RPMI7951 (cell line): ENCODE results near the gene KCNMA1. TPM values are rescaled to one million over a fixed set of nuclear protein-coding genes. Genes with fewer than 3 reads are reported as not detected.

Experiments
- DNase-seq: peaks from one replicate; pipeline ENCODE4 v3.0.0-alpha.2; 2012; ENCODE audit warnings: low read depth
- total RNA-seq: library from RNA; depleted of rRNA; stranded (reverse); fragments of >200 nt; shearing (Covaris generic); gene quantifications from 2 replicates; pipeline ENCODE4 v1.2.3, GENCODE V29; 2014

KCNMA1 gene
- total RNA-seq, 1 experiment from 2014 or later, result 47.7 TPM

GRCh38 chr10:77561991-77562390, 75.6 kb downstream of the KCNMA1 start:
- DNase-seq, result no peak

- no peak for DNase-seq
These were observed 77.1 kb downstream of the KCNMA1 start for GRCh38 chr10:77560471-77560870.

- DNase-seq, result no peak
These were observed 77.6 kb downstream of the KCNMA1 start for GRCh38 chr10:77560052-77560451.

GRCh38 chr10:77556990-77557601, 80.5 kb downstream of the KCNMA1 start:
- no peak for DNase-seq

GRCh38 chr10:77555591-77556212, 81.9 kb downstream of the KCNMA1 start:
- DNase-seq, result no peak

- no peak for DNase-seq
These were observed 82.6 kb downstream of the KCNMA1 start for GRCh38 chr10:77554996-77555397.

- peak; percentile 81 for DNase-seq
These were observed 83.6 kb downstream of the KCNMA1 start for GRCh38 chr10:77553966-77554365.

GRCh38 chr10:77553311-77553710, 84.3 kb downstream of the KCNMA1 start:
- DNase-seq, result no peak

GRCh38 chr10:77552252-77552651, 85.4 kb downstream of the KCNMA1 start:
- DNase-seq, result no peak

- no peak for DNase-seq
These were observed 87.2 kb downstream of the KCNMA1 start for GRCh38 chr10:77550378-77550777.

- DNase-seq, result peak; percentile 51
These were observed 88.9 kb downstream of the KCNMA1 start for GRCh38 chr10:77548671-77549070.

- DNase-seq, result peak; percentile 86
These were observed 89.5 kb downstream of the KCNMA1 start for GRCh38 chr10:77548157-77548556.

- peak; percentile 75 for DNase-seq
These were observed 90.1 kb downstream of the KCNMA1 start for GRCh38 chr10:77547307-77548050.

- no peak for DNase-seq
These were observed 91.6 kb downstream of the KCNMA1 start for GRCh38 chr10:77546042-77546441.

- no peak for DNase-seq
These were observed 92.0 kb downstream of the KCNMA1 start for GRCh38 chr10:77545585-77545984.

GRCh38 chr10:77544617-77545016, 93.0 kb downstream of the KCNMA1 start:
- no peak for DNase-seq

GRCh38 chr10:77542710-77543259, 94.8 kb downstream of the KCNMA1 start:
- DNase-seq, result no peak

- DNase-seq, result no peak
These were observed 95.7 kb downstream of the KCNMA1 start for GRCh38 chr10:77541944-77542343.

- no peak for DNase-seq
These were observed 96.4 kb downstream of the KCNMA1 start for GRCh38 chr10:77541247-77541646.

- no peak for DNase-seq
These were observed 98.3 kb downstream of the KCNMA1 start for GRCh38 chr10:77539147-77539935.

GRCh38 chr10:77537720-77538373, 99.8 kb downstream of the KCNMA1 start:
- DNase-seq, result no peak
